ENCODE measurements around the gene ABCC9. TPM values are rescaled to one million over a fixed set of nuclear protein-coding genes. Genes with fewer than 3 reads are reported as not detected.

ABCC9 gene
- total RNA-seq, 1 donor from 2014 or later: 19.8 TPM

DNA sequence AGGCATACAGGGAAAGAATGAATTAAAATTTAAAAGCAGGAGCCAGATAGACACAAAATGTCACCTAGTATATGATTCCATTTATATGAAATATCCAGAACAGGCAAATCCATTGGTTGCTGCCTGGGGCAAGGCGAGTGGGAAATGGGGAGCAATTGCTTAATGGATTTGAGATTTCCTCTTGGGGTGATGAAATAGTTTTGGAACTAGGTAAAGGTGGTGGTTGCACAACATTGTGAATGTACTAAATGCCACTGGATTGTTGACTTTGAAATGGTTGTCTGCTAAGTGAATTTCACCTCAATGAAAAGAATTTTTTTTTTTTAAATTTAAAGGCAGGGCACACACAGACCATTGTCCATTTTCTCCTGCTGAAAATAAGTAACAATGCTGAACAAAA lies 61.9 kb downstream of the ABCC9 start:
- no peaks in the 10 kb centered on the region for H3K36me3 ChIP-seq
- no peak overlapping the region for H3K27ac ChIP-seq
- H3K4me1 ChIP-seq: no peaks in the 10 kb centered on the region
- no peaks in the 10 kb centered on the region for H3K9me3 ChIP-seq
- H3K27me3 ChIP-seq: no peaks in the 10 kb centered on the region
- H3K4me3 ChIP-seq: no peak overlapping the region
- TF ChIP-seq, protein P1, sequence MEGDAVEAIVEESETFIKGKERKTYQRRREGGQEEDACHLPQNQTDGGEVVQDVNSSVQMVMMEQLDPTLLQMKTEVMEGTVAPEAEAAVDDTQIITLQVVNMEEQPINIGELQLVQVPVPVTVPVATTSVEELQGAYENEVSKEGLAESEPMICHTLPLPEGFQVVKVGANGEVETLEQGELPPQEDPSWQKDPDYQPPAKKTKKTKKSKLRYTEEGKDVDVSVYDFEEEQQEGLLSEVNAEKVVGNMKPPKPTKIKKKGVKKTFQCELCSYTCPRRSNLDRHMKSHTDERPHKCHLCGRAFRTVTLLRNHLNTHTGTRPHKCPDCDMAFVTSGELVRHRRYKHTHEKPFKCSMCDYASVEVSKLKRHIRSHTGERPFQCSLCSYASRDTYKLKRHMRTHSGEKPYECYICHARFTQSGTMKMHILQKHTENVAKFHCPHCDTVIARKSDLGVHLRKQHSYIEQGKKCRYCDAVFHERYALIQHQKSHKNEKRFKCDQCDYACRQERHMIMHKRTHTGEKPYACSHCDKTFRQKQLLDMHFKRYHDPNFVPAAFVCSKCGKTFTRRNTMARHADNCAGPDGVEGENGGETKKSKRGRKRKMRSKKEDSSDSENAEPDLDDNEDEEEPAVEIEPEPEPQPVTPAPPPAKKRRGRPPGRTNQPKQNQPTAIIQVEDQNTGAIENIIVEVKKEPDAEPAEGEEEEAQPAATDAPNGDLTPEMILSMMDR (IDR thresholded peaks at IDR 0.05): no peak
- no peak for DNase-seq (ENCODE audit: low spot score in 2 of 2)
- intact Hi-C loops (cut with DNase I): no loop called here

DNA sequence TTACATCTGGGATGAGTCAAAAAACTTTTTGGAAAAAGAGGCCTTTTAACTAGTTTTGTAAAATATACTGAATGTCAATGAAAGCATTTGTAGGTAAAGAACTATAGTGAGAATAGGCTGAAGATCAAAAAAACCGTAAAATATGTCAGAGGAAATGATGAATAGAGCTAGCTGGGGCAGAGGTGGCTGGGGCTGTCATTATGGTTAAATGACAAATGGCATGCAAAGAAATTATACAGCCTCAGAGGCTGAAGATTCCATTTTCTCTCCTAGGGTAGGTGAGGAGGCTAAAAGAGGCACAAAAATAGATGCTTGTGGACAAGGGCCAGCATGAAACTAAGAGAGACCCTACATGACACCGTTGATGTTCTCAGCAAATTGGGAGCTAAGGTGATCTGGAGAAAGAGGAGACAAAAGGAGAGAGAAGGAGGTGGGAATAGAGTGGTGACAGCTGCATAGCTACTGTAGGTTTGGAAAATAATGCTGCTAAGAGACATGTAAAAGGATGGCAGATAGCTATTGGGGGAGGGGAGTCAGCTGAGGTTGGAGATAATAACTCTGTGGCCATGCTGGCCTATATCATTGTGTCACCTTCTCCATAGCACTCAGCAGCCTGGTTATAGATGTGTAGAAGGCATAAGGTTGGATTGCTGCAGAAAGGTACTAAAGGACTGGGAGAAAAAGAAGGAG lies 63.8 kb downstream of the ABCC9 start:
- TF ChIP-seq, protein P1 (IDR thresholded peaks at IDR 0.05): no peak
- no peaks in the 10 kb centered on the region for H3K36me3 ChIP-seq
- no peak for DNase-seq (ENCODE audit: low spot score in 2 of 2)
- H3K27ac ChIP-seq: no peak overlapping the region
- no peaks in the 10 kb centered on the region for H3K4me1 ChIP-seq
- intact Hi-C loops (cut with DNase I): no loop called here
- H3K9me3 ChIP-seq: no peaks in the 10 kb centered on the region
- no peaks in the 10 kb centered on the region for H3K27me3 ChIP-seq
- no peak overlapping the region for H3K4me3 ChIP-seq

DNA sequence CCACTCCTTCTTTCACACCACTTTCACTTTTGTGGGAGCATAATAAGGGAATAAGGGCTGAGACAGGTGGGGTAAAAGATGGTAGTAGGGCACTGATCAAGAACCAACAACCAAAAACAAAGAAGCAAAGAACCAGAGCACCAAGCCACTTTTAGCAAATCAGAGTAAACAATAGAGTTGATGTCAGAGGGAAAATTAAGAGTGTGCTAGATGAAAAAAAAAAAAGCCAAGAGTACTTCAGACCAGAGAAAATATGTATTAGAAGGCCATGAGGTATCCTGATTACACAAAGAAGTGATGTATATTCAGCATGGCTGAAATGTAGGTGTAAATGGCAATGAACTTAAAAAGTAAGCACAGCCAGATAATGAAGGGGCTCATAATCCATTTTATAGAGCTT lies 75.4 kb downstream of the ABCC9 start:
- H3K27me3 ChIP-seq: no peaks in the 10 kb centered on the region
- intact Hi-C loops (cut with DNase I): no loop called here
- DNase-seq (ENCODE audit: low spot score in 2 of 2): no peak
- H3K4me1 ChIP-seq: no peaks in the 10 kb centered on the region
- H3K36me3 ChIP-seq: no peaks in the 10 kb centered on the region
- TF ChIP-seq, protein P1 (IDR thresholded peaks at IDR 0.05): no peak
- no peak overlapping the region for H3K4me3 ChIP-seq
- H3K9me3 ChIP-seq: peaks cover 0 to 11% of the 10 kb centered on the region in 2 donors
- H3K27ac ChIP-seq: no peak overlapping the region

DNA sequence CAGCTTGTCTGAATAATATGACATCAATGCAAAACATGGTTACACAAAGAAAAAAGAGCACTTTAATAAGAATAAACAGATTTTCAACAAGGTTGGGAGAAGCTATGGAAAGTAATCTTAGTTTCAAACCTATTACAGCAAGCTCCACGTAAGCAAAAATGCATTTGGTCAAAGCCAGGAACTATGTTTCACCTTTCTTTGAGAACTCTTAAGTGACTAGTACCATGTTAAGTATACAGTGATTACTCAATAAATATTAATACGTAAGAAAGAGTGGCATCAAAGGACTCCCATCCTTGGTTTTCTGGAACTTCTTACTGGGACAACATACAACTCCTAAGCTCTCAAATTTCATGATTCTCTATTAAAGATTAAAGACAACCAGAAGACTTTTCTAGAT lies 80.7 kb downstream of the ABCC9 start:
- TF ChIP-seq, protein P1 (IDR thresholded peaks at IDR 0.05): no peak
- H3K9me3 ChIP-seq: no peaks in the 10 kb centered on the region
- DNase-seq (ENCODE audit: low spot score in 2 of 2): no peak
- intact Hi-C loops (cut with DNase I): no loop called here
- no peak overlapping the region for H3K4me3 ChIP-seq
- H3K27ac ChIP-seq: no peak overlapping the region
- no peaks in the 10 kb centered on the region for H3K4me1 ChIP-seq
- H3K36me3 ChIP-seq: no peaks in the 10 kb centered on the region
- no peaks in the 10 kb centered on the region for H3K27me3 ChIP-seq

DNA sequence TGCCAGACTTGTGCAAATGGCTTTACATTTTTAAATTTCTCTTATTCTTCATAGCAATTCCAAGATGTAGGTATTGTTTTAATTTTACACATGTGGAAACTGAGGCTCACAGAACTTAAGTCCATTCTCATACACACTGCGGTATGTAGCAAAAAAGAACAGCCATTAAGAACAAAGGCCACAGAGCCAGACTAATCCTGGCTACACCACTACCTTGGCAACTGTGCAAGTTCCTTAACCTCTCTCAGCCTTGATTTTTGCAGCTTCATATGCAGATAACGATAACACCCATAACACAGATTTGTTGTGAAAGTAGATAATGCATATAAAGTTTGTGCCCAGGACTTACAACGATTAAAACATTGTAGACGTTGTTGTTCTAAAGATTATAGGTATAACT lies 81.1 kb downstream of the ABCC9 start:
- Histone ChIP-seq H3K4me1 (no peaks in the 10 kb centered on the region), H3K9me3 (no peaks in the 10 kb centered on the region), H3K27ac (no peak overlapping the region), H3K36me3 (no peaks in the 10 kb centered on the region), H3K4me3 (no peak overlapping the region), H3K27me3 (no peaks in the 10 kb centered on the region)
- intact Hi-C loops (cut with DNase I): no loop called here
- TF ChIP-seq, protein P1 (IDR thresholded peaks at IDR 0.05): no peak
- DNase-seq (ENCODE audit: low spot score in 2 of 2): no peak

DNA sequence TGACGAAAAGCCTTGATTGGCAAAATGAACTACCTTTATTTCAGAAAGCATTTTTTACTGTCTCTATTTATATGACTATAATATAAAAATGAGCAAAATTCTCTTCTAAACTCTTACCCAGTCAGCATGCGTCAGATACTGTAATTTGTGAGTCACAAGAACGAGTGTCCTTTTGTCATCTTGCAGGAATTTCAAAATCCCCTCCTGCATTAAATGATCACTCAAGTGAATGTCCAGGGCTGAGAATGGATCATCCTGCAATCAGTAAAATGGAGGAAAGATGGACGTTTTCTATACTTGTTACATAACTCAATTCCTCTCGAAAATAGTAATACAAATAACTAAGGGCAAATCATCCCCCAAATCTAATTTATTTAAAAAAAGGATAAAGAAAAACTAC lies 89.0 kb downstream of the ABCC9 start:
- no peak for DNase-seq (ENCODE audit: low spot score in 2 of 2)
- H3K27me3 ChIP-seq: no peaks in the 10 kb centered on the region
- no peaks in the 10 kb centered on the region for H3K9me3 ChIP-seq
- no peak overlapping the region for H3K27ac ChIP-seq
- H3K4me3 ChIP-seq: no peak overlapping the region
- intact Hi-C loops (cut with DNase I): no loop called here
- peaks cover 3 to 4% of the 10 kb centered on the region in 2 donors for H3K4me1 ChIP-seq
- TF ChIP-seq, protein P1 (IDR thresholded peaks at IDR 0.05): no peak
- H3K36me3 ChIP-seq: no peaks in the 10 kb centered on the region
